Kidney (tissue), 14 donors: ENCODE measurements around the gene HOXD13. TPM values are rescaled to one million over a fixed set of nuclear protein-coding genes. Genes with fewer than 3 reads are reported as not detected.

ENCODE experiments used
- DNase-seq, 5 donors: peaks; one replicate each; pipeline ENCODE4 v3.0.0-alpha.2; 2013 to 2020
- FAIRE-seq: peaks from 2 replicates; lab custom pipeline; 2012; peaks lifted over from hg19 to GRCh38; lab: Jason Lieb, UNC
- H3K27ac ChIP-seq, 2 donors: one replicate each; pipeline ENCODE4 v1.7.0; 2013; ENCODE audit warnings: low read depth in 2 of 2, low read length in 2 of 2, inconsistent platforms in 1 of 2
- H3K27me3 ChIP-seq: one replicate; pipeline ENCODE4 v1.7.1; 2013; ENCODE audit warnings: low read length, inconsistent platforms; ENCODE audit not compliant: control insufficient read depth, insufficient read depth
- H3K36me3 ChIP-seq, 3 donors: one replicate each; pipeline versions ENCODE4 v1.7.0 to v1.7.1; 2013; ENCODE audit warnings: low read length in 3 of 3, control low read depth in 1 of 3, inconsistent platforms in 1 of 3; ENCODE audit not compliant: insufficient read depth in 3 of 3, control insufficient read depth in 2 of 3
- H3K4me1 ChIP-seq, 3 donors: one replicate each; pipeline versions ENCODE4 v1.7.0 to v1.7.1; 2013; ENCODE audit warnings: low read length in 3 of 3, inconsistent platforms in 1 of 3, low read depth in 1 of 3; ENCODE audit not compliant: control insufficient read depth in 2 of 3, insufficient read depth in 2 of 3
- H3K4me3 ChIP-seq, 3 donors: one replicate each; pipeline versions ENCODE4 v1.7.0 to v1.8.1; 2013; ENCODE audit warnings: low read length in 3 of 3, control low read depth in 1 of 3, inconsistent platforms in 1 of 3
- H3K9ac ChIP-seq, 3 donors: one replicate each; pipeline versions ENCODE4 v1.7.0 to v1.7.1; 2013; ENCODE audit warnings: low read length in 3 of 3, control low read depth in 1 of 3, inconsistent platforms in 1 of 3
- H3K9me3 ChIP-seq, 3 donors: one replicate each; pipeline versions ENCODE4 v1.7.0 to v1.7.1; 2013; ENCODE audit warnings: low read length in 3 of 3, control low read depth in 1 of 3, inconsistent platforms in 1 of 3; ENCODE audit not compliant: control insufficient read depth in 2 of 3, insufficient read depth in 1 of 3
- intact Hi-C: fragments of 100-400 bp; cut with DNase I; formaldehyde crosslinking; loops from one replicate; pipeline ENCODE4 v1.11.1; 2022
- polyA plus RNA-seq: library from polyadenylated mRNA; stranded (reverse); fragments of 350-450 nt; fragmentation: Illumina TruSeq; extraction: RNeasy Lipid Tissue Mini Kit (QIAGEN cat#74804); gene quantifications from one replicate; pipeline ENCODE4 v1.2.3, GENCODE V29; 2014; ENCODE audit warnings: low read depth, low replicate concordance; ENCODE audit not compliant: insufficient read depth
- total RNA-seq: library from RNA; stranded (reverse); fragmentation: NEBNext Ultra II Directional; extraction: Animal tissue kit (Norgen Biotek cat#: 25700); gene quantifications from one replicate; pipeline ENCODE4 v1.2.1, GENCODE V29; 2021
- TF ChIP-seq, protein P1 (sequence below): IDR thresholded peaks from 3 replicates; pipeline ENCODE4 v1.5.1; 2012; ENCODE audit warnings: mild to moderate bottlenecking, moderate library complexity, borderline replicate concordance; ENCODE audit not compliant: insufficient read depth; ENCODE audit errors: extremely low read depth
- donor health status: control.
- donor health status: control.
- donor health status: control.
- donor health status: control.
- donor health status: control.
- donor health status: DM: yes; HTN: yes; CAD: no.
- donor health status: Normal renal cell carcinoma (clear cell type).

Gene HOXD13
- total and polyA plus RNA-seq, 2 donors from 2014 or later = not detected

DNA sequence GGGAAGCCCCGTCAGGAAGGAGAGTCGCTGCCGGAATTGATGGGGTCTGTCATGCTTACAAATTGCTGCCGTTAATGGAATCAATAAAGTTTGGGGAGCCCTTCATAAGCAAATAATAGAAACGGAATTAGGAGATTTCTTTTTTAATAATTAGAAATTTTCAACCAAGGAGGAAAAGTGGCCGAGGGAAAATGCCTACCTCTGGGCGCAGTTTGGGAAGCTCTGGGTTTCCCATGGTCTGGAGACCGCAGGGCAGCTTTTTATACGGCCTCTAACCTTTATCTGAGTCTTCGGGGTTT is 10.0 kb upstream of the HOXD13 start:
- DNase-seq (no peak), FAIRE-seq (no peak)
- H3K27me3 ChIP-seq = peaks cover 90% of the 10 kb centered on the region
- H3K9me3 ChIP-seq = peaks cover 0 to 9% (median 0%) of the 10 kb centered on the region in 3 donors
- no peak overlapping the region for H3K9ac ChIP-seq
- TF ChIP-seq, protein P1, sequence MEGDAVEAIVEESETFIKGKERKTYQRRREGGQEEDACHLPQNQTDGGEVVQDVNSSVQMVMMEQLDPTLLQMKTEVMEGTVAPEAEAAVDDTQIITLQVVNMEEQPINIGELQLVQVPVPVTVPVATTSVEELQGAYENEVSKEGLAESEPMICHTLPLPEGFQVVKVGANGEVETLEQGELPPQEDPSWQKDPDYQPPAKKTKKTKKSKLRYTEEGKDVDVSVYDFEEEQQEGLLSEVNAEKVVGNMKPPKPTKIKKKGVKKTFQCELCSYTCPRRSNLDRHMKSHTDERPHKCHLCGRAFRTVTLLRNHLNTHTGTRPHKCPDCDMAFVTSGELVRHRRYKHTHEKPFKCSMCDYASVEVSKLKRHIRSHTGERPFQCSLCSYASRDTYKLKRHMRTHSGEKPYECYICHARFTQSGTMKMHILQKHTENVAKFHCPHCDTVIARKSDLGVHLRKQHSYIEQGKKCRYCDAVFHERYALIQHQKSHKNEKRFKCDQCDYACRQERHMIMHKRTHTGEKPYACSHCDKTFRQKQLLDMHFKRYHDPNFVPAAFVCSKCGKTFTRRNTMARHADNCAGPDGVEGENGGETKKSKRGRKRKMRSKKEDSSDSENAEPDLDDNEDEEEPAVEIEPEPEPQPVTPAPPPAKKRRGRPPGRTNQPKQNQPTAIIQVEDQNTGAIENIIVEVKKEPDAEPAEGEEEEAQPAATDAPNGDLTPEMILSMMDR = no peak
- intact Hi-C loops = no loop called here
- no peak overlapping the region for H3K27ac ChIP-seq
- no peaks in the 10 kb centered on the region for H3K36me3 ChIP-seq
- no peak overlapping the region for H3K4me3 ChIP-seq
- peaks cover 0 to 6% (median 0%) of the 10 kb centered on the region in 3 donors for H3K4me1 ChIP-seq

DNA sequence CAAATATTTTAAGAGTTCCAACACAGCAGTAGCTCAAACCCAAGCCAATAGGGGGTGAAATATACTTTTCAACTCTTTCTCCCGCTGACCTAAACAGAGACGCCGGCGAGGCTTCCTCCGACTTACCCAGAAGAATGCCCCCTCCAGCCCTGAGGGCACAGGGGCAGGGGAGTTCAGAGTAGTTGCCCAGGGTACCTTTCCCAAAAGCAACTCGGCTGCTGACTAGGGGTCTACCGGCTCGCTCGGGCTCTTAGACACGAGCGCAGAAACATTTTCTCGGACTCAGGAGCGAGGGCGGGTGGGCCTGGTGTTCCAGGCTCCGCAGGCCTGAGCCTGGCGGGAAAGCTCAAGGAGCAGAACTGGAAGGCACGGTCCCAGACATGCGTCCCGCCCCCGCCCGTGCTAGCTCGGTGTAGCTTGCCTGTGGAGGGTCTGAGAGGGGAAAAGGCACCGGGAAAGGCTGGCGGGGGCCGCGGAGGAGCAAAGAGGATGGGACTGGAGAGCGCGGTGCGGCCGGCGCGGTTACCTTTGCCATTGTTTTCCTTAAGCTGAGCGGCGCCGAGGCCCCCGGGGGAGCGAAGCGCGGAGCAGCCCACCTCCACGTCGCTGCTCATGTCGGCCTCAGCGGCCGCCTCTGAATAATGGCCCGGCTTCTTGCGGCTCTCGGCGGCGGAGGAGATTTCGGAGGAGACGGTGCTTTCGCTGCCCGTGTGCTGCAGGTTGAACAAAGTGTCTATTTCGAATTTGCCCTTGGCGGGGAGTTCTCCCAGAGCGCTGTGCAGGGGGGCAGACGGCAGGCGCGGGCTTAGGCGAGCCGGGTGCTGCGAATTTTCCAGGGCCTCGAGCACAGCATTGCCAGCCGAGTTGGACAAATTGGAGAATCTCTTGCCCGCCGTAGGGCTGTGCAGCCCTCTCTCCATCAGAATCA is 9.4 kb upstream of the HOXD13 start:
- Histone ChIP-seq H3K9me3 (peaks cover 0 to 9% (median 0%) of the 10 kb centered on the region in 3 donors), H3K4me1 (peaks cover 0 to 9% (median 0%) of the 10 kb centered on the region in 3 donors)
- intact Hi-C loops = no loop called here

DNA sequence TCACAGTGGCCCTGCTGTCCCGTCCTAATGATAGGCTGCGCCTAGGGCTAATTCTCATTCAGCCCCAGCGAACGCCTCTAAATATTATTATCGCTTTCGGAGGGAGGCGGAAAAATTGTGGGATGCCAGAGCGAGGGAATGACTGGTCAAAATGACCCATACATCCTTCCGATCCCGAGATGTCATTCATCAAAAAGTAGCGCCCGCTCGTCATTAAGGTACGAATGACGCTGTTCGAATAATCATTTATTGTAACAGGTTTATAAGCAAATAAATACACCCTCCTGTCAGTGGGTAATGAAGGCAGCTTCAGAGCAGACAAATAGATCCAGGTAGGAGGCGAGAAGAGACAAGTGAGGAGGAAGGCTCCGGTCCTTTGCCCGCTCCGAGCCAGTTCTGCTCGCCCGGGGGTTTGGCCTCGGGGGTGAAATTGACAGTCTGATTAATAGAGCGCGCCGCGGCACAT is 8.7 kb upstream of the HOXD13 start, which contains the start of gene EVX2:
EVX2 (minus strand) TSS at position 167 of the 466 bp plus-strand sequence. CDS start 186 bp downstream, outside the sequence.
- FAIRE-seq (no peak), DNase-seq (peak in 2 of 5 donors; percentile 16 to 40)
- intact Hi-C loops = no loop called here

More for the DNA sequence above, 9.4 kb upstream of the HOXD13 start:
- Histone ChIP-seq H3K27me3 (peaks cover 90% of the 10 kb centered on the region), H3K36me3 (no peaks in the 10 kb centered on the region), H3K9ac (no peak overlapping the region), H3K4me3 (no peak overlapping the region), H3K27ac (no peak overlapping the region)
- TF ChIP-seq, protein P1 = no peak
- DNase-seq (peak in 4 of 5 donors; percentile 45 to 66 (median 55)), FAIRE-seq (no peak)

More for the DNA sequence above, 8.7 kb upstream of the HOXD13 start, which contains the start of gene EVX2:
- Histone ChIP-seq H3K9me3 (peaks cover 0 to 9% (median 0%) of the 10 kb centered on the region in 3 donors), H3K36me3 (no peaks in the 10 kb centered on the region), H3K9ac (no peak within 1 kb of the TSS), H3K27ac (no peak within 1 kb of the TSS), H3K4me3 (no peak within 1 kb of the TSS), H3K27me3 (peaks cover 90% of the 10 kb centered on the region), H3K4me1 (peaks cover 0 to 10% (median 0%) of the 10 kb centered on the region in 3 donors)
- TF ChIP-seq, protein P1 = no peak
